HG03064 (cell line): Measurements from ENCODE around the gene POLR3K.
A peak's percentile ranks its signal among the peaks of the same experiment; 100 is the strongest.

Experiments used
- ATAC-seq: cut with Tn5 transposase; IDR thresholded peaks from one replicate; pipeline ENCODE4 v1.9.1; 2021; ENCODE audit warnings: low read depth; ENCODE audit not compliant: unreplicated experiment

Gene POLR3K

GRCh38 chr16:53346-54236 is at the start of gene POLR3K, which contains the start of gene SNRNP25:
Gene POLR3K (minus strand): TSS chr16:53608. CDS start chr16:53586, 22 bp downstream.
Gene SNRNP25 (plus strand): TSS chr16:53828. CDS start chr16:54017, 189 bp downstream.
- ATAC-seq, result peak; percentile 83

- no peak for ATAC-seq
These were observed 48.9 kb upstream of the POLR3K start for GRCh38 chr16:102060-102855.

- ATAC-seq, result no peak
These were observed 48.2 kb upstream of the POLR3K start for GRCh38 chr16:101586-101985.

GRCh38 chr16:100989-101388 is 47.6 kb upstream of the POLR3K start:
- ATAC-seq, result no peak

GRCh38 chr16:97822-98221 is 44.4 kb upstream of the POLR3K start:
- no peak for ATAC-seq

- ATAC-seq, result no peak
These were observed 43.5 kb upstream of the POLR3K start for GRCh38 chr16:96935-97381.

- ATAC-seq, result no peak
These were observed 41.5 kb upstream of the POLR3K start for GRCh38 chr16:94918-95265.

GRCh38 chr16:92431-93339 is 39.3 kb upstream of the POLR3K start:
- no peak for ATAC-seq

GRCh38 chr16:91484-91883 is 38.1 kb upstream of the POLR3K start:
- no peak for ATAC-seq

GRCh38 chr16:89391-90302 is 36.2 kb upstream of the POLR3K start:
- no peak for ATAC-seq

GRCh38 chr16:88613-89012 is 35.2 kb upstream of the POLR3K start:
- ATAC-seq, result no peak

- no peak for ATAC-seq
These were observed 33.1 kb upstream of the POLR3K start for GRCh38 chr16:86483-86952.

- no peak for ATAC-seq
These were observed 32.5 kb upstream of the POLR3K start for GRCh38 chr16:85865-86264.

- no peak for ATAC-seq
These were observed 32.0 kb upstream of the POLR3K start for GRCh38 chr16:85407-85782.

GRCh38 chr16:84718-85406 is 31.5 kb upstream of the POLR3K start:
- ATAC-seq, result no peak

- no peak for ATAC-seq
These were observed 30.6 kb upstream of the POLR3K start for GRCh38 chr16:83781-84615.

GRCh38 chr16:83060-83603 is 29.7 kb upstream of the POLR3K start:
- ATAC-seq, result no peak
